Heart right ventricle (tissue), 16 donors: Measurements from ENCODE around the gene VAV1. TPM values are rescaled to one million over a fixed set of nuclear protein-coding genes. Genes with fewer than 3 reads are reported as not detected.

Experiments
- ATAC-seq, 8 donors: fragments of 200-7000 bp; cut with Tn5 transposase; one replicate each; pipeline ENCODE4 v1.9.1; 2020; ENCODE audit warnings: mild to moderate bottlenecking in 8 of 8, moderate library complexity in 8 of 8, moderate number of reproducible peaks in 1 of 8
- DNase-seq, 2 donors: peaks; one replicate each; pipeline ENCODE4 v3.0.0-alpha.2; 2020
- H3K27ac ChIP-seq, 10 donors: fragments of 200-600 bp; sonication (generic) in 2 of 10; one replicate each; pipeline versions ENCODE4 v1.5.0 to v1.8.0; 2020 to 2022; ENCODE audit warnings: mild to moderate bottlenecking in 3 of 10
- H3K27me3 ChIP-seq, 7 donors: fragments of 200-600 bp; one replicate each; pipeline ENCODE4 v1.8.0; 2021 to 2022; ENCODE audit warnings: mild to moderate bottlenecking in 2 of 7
- H3K36me3 ChIP-seq, 9 donors: fragments of 200-600 bp; sonication (generic) in 1 of 9; one replicate each; pipeline versions ENCODE4 v1.5.0 to v1.8.0; 2020 to 2022; ENCODE audit warnings: mild to moderate bottlenecking in 2 of 9
- H3K4me1 ChIP-seq, 9 donors: fragments of 200-600 bp; sonication (generic) in 1 of 9; one replicate each; pipeline versions ENCODE4 v1.5.0 to v1.8.0; 2020 to 2022; ENCODE audit warnings: mild to moderate bottlenecking in 4 of 9
- H3K4me3 ChIP-seq, 10 donors: fragments of 200-600 bp; sonication (generic) in 2 of 10; one replicate each; pipeline versions ENCODE4 v1.5.0 to v1.8.0; 2020 to 2022; ENCODE audit warnings: mild to moderate bottlenecking in 7 of 10, moderate library complexity in 2 of 10
- H3K9me3 ChIP-seq, 11 donors: fragments of 200-600 bp in 10 of 11; sonication (generic) in 2 of 11; one replicate each; pipeline versions ENCODE4 v1.5.0 to v1.8.0; 2013 to 2022; ENCODE audit warnings: mild to moderate bottlenecking in 2 of 11, control low read depth in 1 of 11, moderate library complexity in 1 of 11
- CTCF ChIP-seq, 9 donors: fragments of 200-600 bp; sonication (generic) in 2 of 9; IDR thresholded peaks; one replicate each; pipeline versions ENCODE4 v1.5.0 to v1.8.0; 2021 to 2022; ENCODE audit warnings: antibody characterized with exemption in 9 of 9, mild to moderate bottlenecking in 5 of 9, moderate library complexity in 1 of 9
- WGBS, 2 donors: extraction: QIAGEN DNeasy Blood & Tissue Kit; methylation state at CpG; one replicate each; pipeline ENCODE4 v1.1.7; 2013; ENCODE audit warnings: inconsistent platforms in 1 of 2; 5-methylcytosine and 5-hydroxymethylcytosine counted together
- intact Hi-C, 10 donors: fragments of 100-400 bp; cut with DNase I; formaldehyde crosslinking; loops; one replicate each; pipeline versions ENCODE4 v1.11.1 to v1.14.2; 2022
- polyA plus RNA-seq, 2 donors: library from polyadenylated mRNA; stranded (reverse); fragments of 200-250 nt; gene quantifications; one replicate each; pipeline ENCODE4 v1.2.3, GENCODE V29; 2013
- total RNA-seq, 10 donors: library from RNA; stranded (reverse); fragmentation: NEBNext Ultra II Directional in 3 of 10; extraction: Animal tissue kit (Norgen Biotek cat#: 25700) in 3 of 10; gene quantifications; one replicate each; pipeline versions ENCODE4 v1.2.1 to v1.2.4, GENCODE V29; 2021 to 2023
- donor health status: Arrhythmogenic right ventricular cardiomyopathy.
- donor health status: ischemic (EF 13 %, LVEDD 7.1; RV severe dilation, severe dysfunction).
- donor health status: healthy with polysubstance abuse.
- donor health status: DM: no; HTN: yes; CAD: no.
- donor health status: DM: no; HTN: no; CAD: no.
- donor health status: ischemic (EF 25% LVEDD 6.9; RV normal size, moderate dysfunction).
- donor health status: ischemic (EF 25% LVEDD 5.7; RV mildly dilated, moderate dysfunction).
- donor health status: healthy.
- donor health status: DM: yes; HTN: yes; CAD: no.
- donor health status: Ischemic cardiomyopathy.
- donor health status: ischemic (EF 35%, LVEDD 5.7; RV mildly dilated, moderate dysfunction).
- donor health status: nonischemic (EF 11% LVEDD 7.7; RV severe dilation, severe dysfunction).
- donor health status: DM: yes; HTN: yes; CAD: no.
- donor health status: PGD.
- donor health status: ischemic (EF 29% LVEDD 5.4; RV normal size, mild dysfunction).
- donor health status: nonischemic (EF 23%, LVEDD 6.1; RV moderate dilation, normal function).

Gene VAV1
- total and polyA plus RNA-seq, 12 donors, result 0.45 to 11.0 (median 1.4) TPM

- no peak for TF ChIP-seq CTCF (IDR thresholded peaks at IDR 0.05)
- ATAC-seq, result peak in 1 of 8 donors; percentile 7
- Histone ChIP-seq H3K27me3 (peaks cover 0 to 10% (median 0%) of the 10 kb centered on the region in 7 donors), H3K4me1 (peaks cover 19 to 77% (median 63%) of the 10 kb centered on the region in 9 donors), H3K9me3 (no peaks in the 10 kb centered on the region), H3K27ac (peak overlapping the region; percentile 90 to 99 (median 96)), H3K36me3 (peaks cover 0 to 39% (median 8%) of the 10 kb centered on the region in 9 donors), H3K4me3 (peak overlapping the region; percentile 81 to 97 (median 94))
- intact Hi-C loops, result loop anchor here in 8 of 10 donors (2.0 to 10.0 kb wide), 10 partner anchors 13 to 655 kb away; partner anchors contain the start of genes ALKBH7 (in 1 of the 8), PSPN (in 1 of the 8) and ZNF557 (in 1 of the 8)
- WGBS, 2 donors, result 0 to 1% methylated on average over 31 to 33 of the region's 34 CpGs
- DNase-seq, result peak; percentile 47 to 63
Measured at GRCh38 chr19:6739883-6740588, 32.5 kb upstream of the VAV1 start.

- peak in 6 of 8 donors; percentile 0 to 3 (median 1) for ATAC-seq
- H3K36me3 ChIP-seq, result peaks cover 0 to 41% (median 10%) of the 10 kb centered on the region in 9 donors
- peak; percentile 73 to 78 for DNase-seq
- peaks cover 0 to 10% (median 0%) of the 10 kb centered on the region in 7 donors for H3K27me3 ChIP-seq
- intact Hi-C loops, result loop anchor here in 2 of 10 donors (5.0 to 10.0 kb wide), 2 partner anchors 226 to 357 kb away; no protein-coding TSS in a partner anchor
- H3K4me3 ChIP-seq, result peak overlapping the region; percentile 81 to 97 (median 94)
- peaks cover 19 to 79% (median 69%) of the 10 kb centered on the region in 9 donors for H3K4me1 ChIP-seq
- no peaks in the 10 kb centered on the region for H3K9me3 ChIP-seq
- 2 to 3% methylated on average over 46 of the region's 46 CpGs for WGBS, 2 donors
- H3K27ac ChIP-seq, result peak overlapping the region; percentile 90 to 99 (median 96)
- TF ChIP-seq CTCF (IDR thresholded peaks at IDR 0.05), result no peak
Measured at GRCh38 chr19:6740589-6741343, 31.7 kb upstream of the VAV1 start.

- Histone ChIP-seq H3K4me3 (no peak overlapping the region), H3K36me3 (peaks cover 0 to 64% (median 32%) of the 10 kb centered on the region in 9 donors), H3K9me3 (no peaks in the 10 kb centered on the region), H3K4me1 (peaks cover 16 to 70% (median 56%) of the 10 kb centered on the region in 9 donors), H3K27ac (peak overlapping the region in 5 of 10 donors; percentile 4 to 86 (median 32)), H3K27me3 (peaks cover 0 to 10% (median 0%) of the 10 kb centered on the region in 7 donors)
- DNase-seq (no peak), ATAC-seq (no peak)
- no peak for TF ChIP-seq CTCF (IDR thresholded peaks at IDR 0.05)
- 72 to 83% methylated on average over 7 of the region's 7 CpGs for WGBS, 2 donors
- intact Hi-C loops, result loop anchor here in 2 of 10 donors (5.0 to 10.0 kb wide), 2 partner anchors 228 to 354 kb away; no protein-coding TSS in a partner anchor
Measured at GRCh38 chr19:6743066-6743465, 29.4 kb upstream of the VAV1 start.
